Endothelial cell of umbilical vein (primary cell): ENCODE data around the gene TNS1. TPM values are rescaled to one million over a fixed set of nuclear protein-coding genes. Genes with fewer than 3 reads are reported as not detected.

Source experiments
- BruUV-seq: library from RNA; stranded (reverse); fragments of 400-500 nt; replicated peaks from 2 replicates; lab custom pipeline; 2021; lab: Mats Ljungman, UMichigan
- CTCF ChIA-PET: fragments of 300-600, 350-600 bp; sonication (Branson Sonifier 250); formaldehyde crosslinking; loops from one replicate; lab custom pipeline; 2021; ENCODE audit warnings: antibody characterized with exemption, inconsistent platforms; lab: Charles Lee
- POLR2A ChIA-PET: fragments of 300-600, 350-600 bp; sonication (Branson Sonifier 250); formaldehyde crosslinking; loops from one replicate; lab custom pipeline; 2021; ENCODE audit warnings: antibody characterized with exemption, inconsistent platforms; lab: Charles Lee
- DNase-seq: peaks from one replicate; pipeline ENCODE4 v3.0.0-alpha.2; 2011; ENCODE audit warnings: low read depth, low spot score
- FAIRE-seq: peaks from 2 replicates; lab custom pipeline; 2011; peaks lifted over from hg19 to GRCh38; lab: Jason Lieb, UNC
- H2AFZ ChIP-seq: 2 replicates; pipeline ENCODE4 v1.6.0; 2012; ENCODE audit warnings: low read depth, low read length, control low read depth, inconsistent platforms
- H3K27ac ChIP-seq: 2 replicates; pipeline ENCODE4 v1.5.1; 2011; ENCODE audit warnings: low read depth, mild to moderate bottlenecking, control low read depth, low read length, moderate library complexity; ENCODE audit not compliant: insufficient read depth
- H3K27me3 ChIP-seq, 2 experiments: 2 replicates each; pipeline versions ENCODE4 v1.6.0 to v1.6.1; 2011; ENCODE audit warnings: low read length in 2 of 2, mixed read lengths in 1 of 2; ENCODE audit not compliant: control insufficient read depth in 2 of 2, insufficient read depth in 2 of 2
- H3K36me3 ChIP-seq, 2 experiments: 2 replicates in 1 of 2; 3 replicates in 1 of 2; pipeline ENCODE4 v1.5.1; 2011; ENCODE audit warnings: low read length in 2 of 2, mild to moderate bottlenecking in 1 of 2, moderate library complexity in 1 of 2; ENCODE audit not compliant: control insufficient read depth in 2 of 2, insufficient read depth in 2 of 2; ENCODE audit errors: extremely low read depth in 1 of 2
- H3K4me1 ChIP-seq: 3 replicates; pipeline ENCODE4 v1.5.1; 2011; ENCODE audit warnings: mild to moderate bottlenecking, low read length; ENCODE audit not compliant: control insufficient read depth, insufficient read depth; ENCODE audit errors: extremely low read depth
- H3K4me2 ChIP-seq: 2 replicates; pipeline ENCODE4 v1.6.1; 2011; ENCODE audit warnings: low read length, control low read depth, mixed read lengths; ENCODE audit not compliant: insufficient read depth
- H3K4me3 ChIP-seq, 3 experiments: fragments of 200-600 bp in 1 of 3; sonication (generic), shearing (Covaris generic) in 1 of 3; replicated peaks in 1 of 3; 2 replicates each; pipeline ENCODE4 v1.5.1; 2011 to 2016; ENCODE audit warnings: control low read depth in 3 of 3, low read length in 3 of 3, mild to moderate bottlenecking in 2 of 3, inconsistent platforms in 1 of 3, low read depth in 1 of 3, moderate library complexity in 1 of 3; ENCODE audit not compliant: insufficient read depth in 1 of 3
- H3K79me2 ChIP-seq: 2 replicates; pipeline ENCODE4 v1.6.0; 2012; ENCODE audit warnings: low read length, inconsistent platforms; ENCODE audit not compliant: control insufficient read depth, insufficient read depth
- H3K9ac ChIP-seq: replicated peaks from 2 replicates; pipeline ENCODE3; 2011; ENCODE audit warnings: low read length, control low read depth; ENCODE audit not compliant: insufficient read depth; ENCODE audit errors: extremely low read depth
- H3K9me1 ChIP-seq: replicated peaks from 3 replicates; pipeline ENCODE4 v1.6.0; 2011; ENCODE audit warnings: mild to moderate bottlenecking, low read length; ENCODE audit not compliant: control insufficient read depth, insufficient read depth; ENCODE audit errors: extremely low read depth
- H3K9me3 ChIP-seq: replicated peaks from 2 replicates; pipeline ENCODE4 v1.5.1; 2012; ENCODE audit warnings: low read length, inconsistent platforms; ENCODE audit not compliant: control insufficient read depth, insufficient read depth
- H4K20me1 ChIP-seq: replicated peaks from 2 replicates; pipeline ENCODE3; 2011; ENCODE audit warnings: mild to moderate bottlenecking, low read length; ENCODE audit not compliant: control insufficient read depth, insufficient read depth; ENCODE audit errors: extremely low read depth
- EZH2 ChIP-seq: IDR thresholded peaks from 2 replicates; pipeline ENCODE4 v1.6.1; 2012; ENCODE audit warnings: borderline replicate concordance, low read depth, mild to moderate bottlenecking, moderate library complexity, low read length, inconsistent platforms; ENCODE audit not compliant: severe bottlenecking
- FOS ChIP-seq: IDR thresholded peaks from 2 replicates; pipeline ENCODE4 v1.6.1; 2011; ENCODE audit warnings: mild to moderate bottlenecking, low read length, moderate library complexity, borderline replicate concordance; ENCODE audit not compliant: insufficient read depth
- GATA2 ChIP-seq: IDR thresholded peaks from 2 replicates; pipeline ENCODE4 v1.7.0; 2011; ENCODE audit warnings: low read depth, mild to moderate bottlenecking, moderate library complexity, mixed read lengths, low read length; ENCODE audit not compliant: insufficient read length, insufficient read depth
- JUN ChIP-seq: IDR thresholded peaks from 2 replicates; pipeline ENCODE4 v1.6.1; 2011; ENCODE audit warnings: borderline replicate concordance, low read depth; ENCODE audit not compliant: insufficient read length, insufficient read depth
- MYC ChIP-seq: IDR thresholded peaks from one replicate; pipeline ENCODE4 v1.6.1; 2011; ENCODE audit warnings: mild to moderate bottlenecking, low read depth, low read length
- POLR2A ChIP-seq: IDR thresholded peaks from 2 replicates; pipeline ENCODE4 v1.6.1; 2012; ENCODE audit warnings: low read depth, mild to moderate bottlenecking, control low read depth, low read length
- POLR2AphosphoS5 ChIP-seq: IDR thresholded peaks from 2 replicates; pipeline ENCODE4 v1.6.1; 2012; ENCODE audit warnings: low read depth, mild to moderate bottlenecking, control low read depth, low read length, moderate library complexity; ENCODE audit not compliant: insufficient read depth
- dilution Hi-C: fragments of 300-500 bp; cut with MboI; formaldehyde crosslinking; loops from one replicate; pipeline ENCODE4 v1.15.0; 2019; ENCODE audit warnings: low sequenced_read_pairs; ENCODE audit not compliant: extremely low pct_ligation_motif_present
- intact Hi-C: fragments of 100-400 bp; cut with micrococcal nuclease; formaldehyde crosslinking; loops from one replicate; pipeline ENCODE4 v1.10.0; 2022
- polyA plus RNA-seq, 4 experiments: library from polyadenylated mRNA; depleted of rRNA in 3 of 4; stranded (reverse) in 3 of 4; unstranded in 1 of 4; fragments of >200 nt; gene quantifications; 2 replicates each; pipeline versions ENCODE4 v1.2.1 to v1.2.3, GENCODE V29; 2011 to 2012; ENCODE audit warnings: missing spikeins in 1 of 4
- total RNA-seq: library from RNA; stranded (reverse); gene quantifications from 2 replicates; pipeline ENCODE4 v1.2.3, GENCODE V29; 2021
- TF ChIP-seq, protein P1 (sequence below): IDR thresholded peaks from 2 replicates; pipeline ENCODE4 v1.6.1; 2011; ENCODE audit not compliant: insufficient read depth, insufficient read length
- TF ChIP-seq, protein P2 (sequence below), 2 donors: IDR thresholded peaks; 1 replicate in 1 of 2; 2 replicates in 1 of 2; pipeline ENCODE4 v1.5.1; 2011; ENCODE audit warnings: low read length in 2 of 2, mild to moderate bottlenecking in 2 of 2, moderate library complexity in 2 of 2, control low read depth in 1 of 2, inconsistent platforms in 1 of 2, low read depth in 1 of 2; ENCODE audit not compliant: insufficient read depth in 1 of 2; ENCODE audit errors: extremely low read depth in 1 of 2

The TNS1 gene
- total and polyA plus RNA-seq, 2 donors (not counting 3 experiments of a cell fraction or from before 2014, with no cell fraction given), result 11.0 to 52.1 TPM

- Histone ChIP-seq H3K4me1 (peaks cover 12% of the 10 kb centered on the region), H3K9me3 (no peaks in the 10 kb centered on the region), H3K4me3 (no peak overlapping the region), H3K9ac (no peak overlapping the region), H3K27ac (no peak overlapping the region), H3K27me3 (no peaks in the 10 kb centered on the region), H3K9me1 (no peaks in the 10 kb centered on the region), H3K36me3 (no peaks in the 10 kb centered on the region), H3K79me2 (no peaks in the 10 kb centered on the region), H3K4me2 (no peak overlapping the region), H2AFZ (no peak overlapping the region), H4K20me1 (no peaks in the 10 kb centered on the region)
- intact Hi-C loops, result no loop called here
- BruUV-seq, result no TSS peak
- CTCF ChIA-PET, result no interaction called here
- dilution Hi-C loops, result no loop called here
- TF ChIP-seq MYC (no peak), GATA2 (no peak), FOS (no peak), JUN (no peak), POLR2A (no peak), EZH2 (no peak), POLR2AphosphoS5 (no peak)
- TF ChIP-seq, protein P1, sequence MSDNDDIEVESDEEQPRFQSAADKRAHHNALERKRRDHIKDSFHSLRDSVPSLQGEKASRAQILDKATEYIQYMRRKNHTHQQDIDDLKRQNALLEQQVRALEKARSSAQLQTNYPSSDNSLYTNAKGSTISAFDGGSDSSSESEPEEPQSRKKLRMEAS, result no peak
- TF ChIP-seq, protein P2, sequence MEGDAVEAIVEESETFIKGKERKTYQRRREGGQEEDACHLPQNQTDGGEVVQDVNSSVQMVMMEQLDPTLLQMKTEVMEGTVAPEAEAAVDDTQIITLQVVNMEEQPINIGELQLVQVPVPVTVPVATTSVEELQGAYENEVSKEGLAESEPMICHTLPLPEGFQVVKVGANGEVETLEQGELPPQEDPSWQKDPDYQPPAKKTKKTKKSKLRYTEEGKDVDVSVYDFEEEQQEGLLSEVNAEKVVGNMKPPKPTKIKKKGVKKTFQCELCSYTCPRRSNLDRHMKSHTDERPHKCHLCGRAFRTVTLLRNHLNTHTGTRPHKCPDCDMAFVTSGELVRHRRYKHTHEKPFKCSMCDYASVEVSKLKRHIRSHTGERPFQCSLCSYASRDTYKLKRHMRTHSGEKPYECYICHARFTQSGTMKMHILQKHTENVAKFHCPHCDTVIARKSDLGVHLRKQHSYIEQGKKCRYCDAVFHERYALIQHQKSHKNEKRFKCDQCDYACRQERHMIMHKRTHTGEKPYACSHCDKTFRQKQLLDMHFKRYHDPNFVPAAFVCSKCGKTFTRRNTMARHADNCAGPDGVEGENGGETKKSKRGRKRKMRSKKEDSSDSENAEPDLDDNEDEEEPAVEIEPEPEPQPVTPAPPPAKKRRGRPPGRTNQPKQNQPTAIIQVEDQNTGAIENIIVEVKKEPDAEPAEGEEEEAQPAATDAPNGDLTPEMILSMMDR (IDR thresholded peaks at IDR 0.05; ENCODE audit: extremely low read depth in 1 of 2, insufficient read depth in 1 of 2, low read depth in 1 of 2, low read length in 2 of 2), result no peak
- no peak for DNase-seq
- no peak for FAIRE-seq
- POLR2A ChIA-PET, result no interaction called here
These were observed 90.4 kb downstream of the TNS1 start for GRCh38 chr2:217912098-217913024.
